CD4-positive, CD25-positive, alpha-beta regulatory T cell (primary cell): Measurements from ENCODE around the gene HNF1B. TPM values are rescaled to one million over a fixed set of nuclear protein-coding genes. Genes with fewer than 3 reads are reported as not detected.

Source experiments
- ATAC-seq, 2 donors: fragments of 150-1000 bp; cut with Tn5 transposase; one replicate each; pipeline ENCODE4 v1.10.0; 2021; ENCODE audit warnings: low read depth in 2 of 2, moderate number of reproducible peaks in 2 of 2, moderate library complexity in 1 of 2
- DNase-seq, 3 donors: peaks; one replicate each; pipeline versions ENCODE4 v3.0.0 to v3.0.0-alpha.2; 2012 to 2022; ENCODE audit warnings: mixed read lengths in 1 of 3
- H3K27ac ChIP-seq: one replicate; pipeline ENCODE4 v1.7.0; 2013; ENCODE audit warnings: mild to moderate bottlenecking, low read length; ENCODE audit not compliant: insufficient read depth, poor library complexity, severe bottlenecking
- H3K27me3 ChIP-seq: one replicate; pipeline ENCODE4 v1.7.0; 2013; ENCODE audit warnings: low read length; ENCODE audit not compliant: control insufficient read depth, insufficient read depth
- H3K36me3 ChIP-seq: one replicate; pipeline ENCODE4 v1.7.0; 2013; ENCODE audit warnings: mild to moderate bottlenecking, low read length, moderate library complexity; ENCODE audit not compliant: control insufficient read depth, insufficient read depth
- H3K4me1 ChIP-seq: 2 replicates; pipeline ENCODE4 v1.7.0; 2013; ENCODE audit warnings: mild to moderate bottlenecking, low read length; ENCODE audit not compliant: insufficient read depth, control insufficient read depth, poor library complexity, severe bottlenecking
- H3K4me3 ChIP-seq: one replicate; pipeline ENCODE4 v1.7.0; 2013; ENCODE audit warnings: low read depth, mild to moderate bottlenecking, low read length, moderate library complexity
- H3K9me3 ChIP-seq, 2 experiments: 1 replicate in 1 of 2; 2 replicates in 1 of 2; pipeline ENCODE4 v1.7.0; 2013; ENCODE audit warnings: low read length in 2 of 2, mild to moderate bottlenecking in 1 of 2, moderate library complexity in 1 of 2; ENCODE audit not compliant: control insufficient read depth in 2 of 2
- H3K27ac Mint-ChIP-seq, 3 donors: one replicate each; pipeline ENCODE4 v1.8.0; 2020 to 2022; ENCODE audit warnings: mild to moderate bottlenecking in 3 of 3, mixed read lengths in 3 of 3, moderate library complexity in 2 of 3
- H3K27me3 Mint-ChIP-seq: one replicate; pipeline ENCODE4 v1.8.0; 2022; ENCODE audit warnings: mild to moderate bottlenecking, mixed read lengths
- H3K36me3 Mint-ChIP-seq: one replicate; pipeline ENCODE4 v1.8.0; 2020; ENCODE audit warnings: mixed read lengths
- H3K4me1 Mint-ChIP-seq, 4 donors: one replicate each; pipeline ENCODE4 v1.8.0; 2020 to 2022; ENCODE audit warnings: mixed read lengths in 4 of 4, mild to moderate bottlenecking in 1 of 4
- H3K4me3 Mint-ChIP-seq, 4 donors: one replicate each; pipeline ENCODE4 v1.8.0; 2020 to 2022; ENCODE audit warnings: mild to moderate bottlenecking in 4 of 4, mixed read lengths in 4 of 4, moderate library complexity in 3 of 4
- H3K9me3 Mint-ChIP-seq, 7 donors: one replicate each; pipeline ENCODE4 v1.8.0; 2020 to 2022; ENCODE audit warnings: mixed read lengths in 7 of 7, mild to moderate bottlenecking in 3 of 7, moderate library complexity in 2 of 7
- polyA plus RNA-seq, 4 donors: library from polyadenylated mRNA; unstranded; fragments of 300-500 nt; fragmentation: Illumina TruSeq; gene quantifications; one replicate each; pipeline ENCODE4 v1.2.3, GENCODE V29; 2021
- total RNA-seq: library from RNA; stranded (reverse); gene quantifications from one replicate; pipeline ENCODE4 v1.2.3, GENCODE V29; 2022

The HNF1B gene, protein sequence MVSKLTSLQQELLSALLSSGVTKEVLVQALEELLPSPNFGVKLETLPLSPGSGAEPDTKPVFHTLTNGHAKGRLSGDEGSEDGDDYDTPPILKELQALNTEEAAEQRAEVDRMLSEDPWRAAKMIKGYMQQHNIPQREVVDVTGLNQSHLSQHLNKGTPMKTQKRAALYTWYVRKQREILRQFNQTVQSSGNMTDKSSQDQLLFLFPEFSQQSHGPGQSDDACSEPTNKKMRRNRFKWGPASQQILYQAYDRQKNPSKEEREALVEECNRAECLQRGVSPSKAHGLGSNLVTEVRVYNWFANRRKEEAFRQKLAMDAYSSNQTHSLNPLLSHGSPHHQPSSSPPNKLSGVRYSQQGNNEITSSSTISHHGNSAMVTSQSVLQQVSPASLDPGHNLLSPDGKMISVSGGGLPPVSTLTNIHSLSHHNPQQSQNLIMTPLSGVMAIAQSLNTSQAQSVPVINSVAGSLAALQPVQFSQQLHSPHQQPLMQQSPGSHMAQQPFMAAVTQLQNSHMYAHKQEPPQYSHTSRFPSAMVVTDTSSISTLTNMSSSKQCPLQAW
- total RNA-seq: not detected
- not detected for polyA plus RNA-seq

DNA sequence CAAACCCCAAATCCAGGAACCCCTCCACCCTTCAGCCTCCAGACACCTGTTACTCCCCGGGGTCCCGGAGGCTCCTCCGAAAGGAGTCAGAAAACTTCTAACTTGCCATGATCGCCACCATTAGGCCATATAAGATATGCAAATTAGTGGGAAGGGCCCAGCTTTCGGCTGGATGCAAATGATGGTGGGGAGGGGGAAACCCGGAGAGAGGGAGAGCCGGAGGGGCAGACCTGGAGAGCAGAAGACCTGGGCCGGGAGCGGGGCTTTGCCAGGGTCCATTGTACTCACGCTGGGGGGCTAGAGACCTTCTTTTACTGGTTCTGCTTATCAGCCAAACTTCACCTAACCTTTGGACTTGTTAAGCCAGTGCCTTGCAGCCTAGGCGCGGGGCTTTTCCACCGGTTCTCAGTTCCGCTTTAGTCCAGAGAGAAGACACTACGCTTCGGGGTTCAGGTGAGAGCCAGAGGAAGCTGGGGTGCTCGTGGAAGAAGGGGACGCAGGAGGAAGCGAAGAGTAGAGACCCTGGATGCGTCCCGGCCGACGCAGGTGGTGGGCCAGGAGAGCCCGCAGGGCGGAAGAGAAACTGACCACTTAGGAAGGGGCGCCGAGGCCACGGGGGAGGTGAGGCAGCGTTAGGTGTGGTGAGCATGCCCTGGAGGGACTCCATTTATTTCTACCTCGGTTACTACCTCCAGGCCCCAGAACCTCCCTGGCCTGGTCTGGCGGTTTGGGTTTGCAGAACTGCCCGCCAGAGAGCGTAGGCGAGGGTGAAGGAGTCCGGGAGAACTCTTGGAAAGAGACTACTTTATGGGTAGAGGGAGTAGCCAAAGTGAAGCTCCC is at the start of gene HNF1B:
Gene HNF1B, minus strand, starts transcription at position 99 of the 840 bp plus-strand sequence. CDS start 175 bp downstream, outside the sequence.
- H3K4me1 ChIP-seq: peaks cover 40% of the 10 kb centered on the region
- no peak within 1 kb of the TSS for H3K27ac Mint-ChIP-seq

DNA sequence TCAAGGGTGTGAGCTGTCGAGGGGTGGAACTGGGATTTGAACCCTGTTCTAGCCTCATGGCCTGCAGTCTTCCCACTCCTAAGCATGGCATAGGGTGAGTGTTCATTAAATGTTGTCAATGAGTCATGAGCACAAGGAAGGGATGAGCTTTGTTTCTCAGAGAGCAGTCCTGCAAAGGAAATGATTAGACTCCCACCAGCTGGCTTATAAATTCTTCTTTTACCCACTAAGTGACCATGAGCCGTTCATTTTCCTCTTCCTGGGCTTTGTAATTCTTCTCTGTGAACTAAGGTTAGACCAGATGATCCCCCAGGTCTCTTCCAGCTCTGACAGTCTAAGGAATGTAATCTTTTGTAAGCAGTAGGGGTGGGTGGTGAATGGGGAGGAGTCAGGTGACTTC is 47.9 kb upstream of the HNF1B start:
- Mint-ChIP-seq H3K27ac (no peak overlapping the region), H3K4me1 (no peaks in the 10 kb centered on the region), H3K9me3 (no peaks in the 10 kb centered on the region), H3K36me3 (peaks cover 3% of the 10 kb centered on the region), H3K27me3 (peaks cover 35% of the 10 kb centered on the region), H3K4me3 (no peak overlapping the region)
- no peaks in the 10 kb centered on the region for H3K36me3 ChIP-seq
- peaks cover 20% of the 10 kb centered on the region for H3K27me3 ChIP-seq
- ATAC-seq (no peak), DNase-seq (no peak)
- H3K4me1 ChIP-seq: no peaks in the 10 kb centered on the region
- H3K27ac ChIP-seq: no peak overlapping the region
- H3K9me3 ChIP-seq: no peaks in the 10 kb centered on the region
- no peak overlapping the region for H3K4me3 ChIP-seq

More for the DNA sequence above, at the start of gene HNF1B:
- DNase-seq: peak in 1 of 3 donors; percentile 8
- H3K27me3 Mint-ChIP-seq: peaks cover 72% of the 10 kb centered on the region
- Histone ChIP-seq H3K9me3 (no peaks in the 10 kb centered on the region), H3K27ac (no peak within 1 kb of the TSS), H3K27me3 (peaks cover 36% of the 10 kb centered on the region), H3K4me3 (no peak within 1 kb of the TSS), H3K36me3 (no peaks in the 10 kb centered on the region)
- peaks cover 0 to 30% (median 14%) of the 10 kb centered on the region in 4 donors for H3K4me1 Mint-ChIP-seq
- peak; percentile 23 to 32 for ATAC-seq
- H3K4me3 Mint-ChIP-seq: peak within 1 kb of the TSS; percentile 27 to 78 (median 52)
- no peaks in the 10 kb centered on the region for H3K36me3 Mint-ChIP-seq
- H3K9me3 Mint-ChIP-seq: peaks cover 0 to 2% (median 0%) of the 10 kb centered on the region in 7 donors

DNA sequence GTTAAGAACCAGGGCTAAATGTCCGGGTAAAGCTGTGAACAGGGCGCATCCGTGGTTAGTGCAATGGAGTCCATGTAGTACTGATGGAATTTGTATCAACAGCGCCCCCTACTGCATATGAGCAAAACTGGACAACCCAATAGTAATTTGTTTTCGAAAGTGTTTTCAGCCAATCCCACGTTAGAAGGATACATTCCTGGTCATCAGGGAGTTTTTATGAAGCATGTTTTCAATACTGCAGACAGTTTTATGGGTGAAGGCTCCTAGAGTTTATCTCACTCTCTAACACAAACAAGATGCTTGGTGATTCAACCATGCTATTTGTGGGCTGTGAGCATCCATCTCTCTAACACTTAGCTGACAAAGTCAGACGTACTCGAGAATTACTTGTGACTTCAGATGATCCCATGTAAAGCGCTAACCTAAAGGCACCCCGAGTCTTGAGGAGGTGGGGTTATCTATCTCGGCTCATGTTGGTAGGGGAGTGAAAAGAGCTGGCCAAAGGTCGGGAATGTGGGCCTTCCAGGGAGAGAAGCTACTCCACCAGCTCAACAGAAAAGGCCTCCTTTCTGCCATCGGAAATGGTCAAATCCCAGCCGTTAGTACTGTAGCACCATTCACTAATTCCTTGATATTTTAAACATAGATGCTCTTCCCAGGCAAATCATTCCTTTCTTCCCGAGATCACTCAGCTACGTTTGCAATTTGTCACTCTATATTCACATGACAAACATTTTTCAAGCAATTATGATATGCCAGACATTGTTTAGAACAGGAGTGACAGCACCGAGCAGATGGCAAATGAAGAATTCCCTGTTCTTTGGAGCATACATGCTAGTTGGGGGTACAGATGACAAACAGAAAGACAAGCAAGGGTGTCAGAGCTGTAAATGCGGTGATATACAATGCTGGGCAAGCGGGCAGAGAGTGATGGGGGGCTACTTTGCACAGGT is 46.9 kb upstream of the HNF1B start:
- ATAC-seq: peak; percentile 36 to 56
- Histone ChIP-seq H3K9me3 (no peaks in the 10 kb centered on the region), H3K36me3 (no peaks in the 10 kb centered on the region), H3K27me3 (peaks cover 21% of the 10 kb centered on the region), H3K4me3 (no peak overlapping the region), H3K27ac (no peak overlapping the region), H3K4me1 (no peaks in the 10 kb centered on the region)
- no peak overlapping the region for H3K27ac Mint-ChIP-seq
- DNase-seq: peak; percentile 10 to 79 (median 53)
- no peak overlapping the region for H3K4me3 Mint-ChIP-seq
- H3K9me3 Mint-ChIP-seq: no peaks in the 10 kb centered on the region
- H3K27me3 Mint-ChIP-seq: peaks cover 29% of the 10 kb centered on the region
- H3K36me3 Mint-ChIP-seq: peaks cover 3% of the 10 kb centered on the region
- no peaks in the 10 kb centered on the region for H3K4me1 Mint-ChIP-seq

DNA sequence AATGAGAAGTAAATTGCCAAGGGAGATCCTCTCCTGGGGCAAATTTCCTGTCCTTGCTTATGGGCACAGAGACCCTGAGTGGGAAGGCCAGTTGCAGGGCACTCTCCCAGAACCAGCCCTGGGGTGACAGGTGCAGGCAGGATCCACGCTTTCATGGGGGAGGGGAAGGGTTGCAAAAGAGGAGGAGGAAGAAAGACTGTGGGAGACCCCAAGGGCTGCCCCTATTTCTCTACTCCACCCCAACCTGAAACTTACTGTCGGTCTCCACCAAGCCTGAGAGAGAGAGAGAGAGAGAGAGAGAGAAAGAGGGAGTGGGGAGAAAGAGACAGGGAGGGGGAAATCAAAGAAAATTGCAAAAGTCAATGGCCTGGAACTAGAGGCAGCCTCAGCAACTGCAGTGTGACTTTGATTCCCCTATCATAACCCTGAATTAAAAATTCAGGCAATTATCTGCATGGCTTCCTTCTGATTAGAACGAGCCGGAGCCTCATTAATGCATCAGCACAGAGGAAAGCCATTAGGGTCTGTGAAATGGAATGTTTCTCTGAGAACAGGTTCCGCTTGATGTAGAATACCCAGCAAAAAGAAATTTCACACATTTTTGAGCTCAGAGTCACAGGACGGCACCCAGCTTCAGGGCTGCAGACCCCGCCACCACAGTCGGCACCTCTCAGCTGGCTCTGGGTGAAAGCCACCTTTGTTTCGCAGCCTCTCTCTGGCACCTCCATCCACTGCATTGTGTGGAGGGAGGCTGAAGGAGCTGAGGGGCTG is 45.1 kb upstream of the HNF1B start:
- Histone ChIP-seq H3K27ac (no peak overlapping the region), H3K9me3 (no peaks in the 10 kb centered on the region), H3K27me3 (peaks cover 23% of the 10 kb centered on the region), H3K36me3 (no peaks in the 10 kb centered on the region), H3K4me1 (no peaks in the 10 kb centered on the region), H3K4me3 (no peak overlapping the region)
- peaks cover 24% of the 10 kb centered on the region for H3K27me3 Mint-ChIP-seq
- H3K4me3 Mint-ChIP-seq: no peak overlapping the region
- DNase-seq: no peak
- ATAC-seq: no peak
- H3K4me1 Mint-ChIP-seq: no peaks in the 10 kb centered on the region
- H3K27ac Mint-ChIP-seq: no peak overlapping the region
- no peaks in the 10 kb centered on the region for H3K9me3 Mint-ChIP-seq
- H3K36me3 Mint-ChIP-seq: peaks cover 3% of the 10 kb centered on the region

DNA sequence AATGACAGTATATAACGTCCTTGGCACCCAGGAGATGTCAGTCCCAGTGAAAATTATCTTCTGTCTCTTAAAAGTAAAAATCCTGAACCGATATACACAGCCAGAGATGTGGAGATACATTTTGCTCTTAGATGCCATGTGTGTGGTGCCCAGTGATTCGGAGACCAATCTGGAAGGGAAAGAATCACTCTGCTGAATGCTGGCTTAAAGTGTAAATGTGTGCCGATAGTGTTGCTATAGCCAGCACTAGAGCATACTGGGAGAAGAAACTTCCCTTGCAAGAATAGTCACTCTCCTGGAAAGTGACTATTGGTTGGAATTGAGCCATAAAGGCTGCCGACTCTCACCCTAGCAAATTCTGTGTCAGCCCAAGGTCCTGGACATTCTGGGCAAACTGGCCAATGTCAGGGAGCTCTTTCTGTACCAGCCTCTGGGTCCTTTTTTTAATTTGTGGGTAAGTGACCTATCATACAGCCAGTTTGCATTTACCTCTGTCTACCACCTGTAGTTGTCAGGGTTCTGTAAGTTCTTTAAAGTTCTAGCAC is 44.2 kb upstream of the HNF1B start:
- Mint-ChIP-seq H3K4me3 (no peak overlapping the region), H3K36me3 (peaks cover 3% of the 10 kb centered on the region), H3K27ac (no peak overlapping the region), H3K27me3 (peaks cover 22% of the 10 kb centered on the region), H3K9me3 (no peaks in the 10 kb centered on the region), H3K4me1 (no peaks in the 10 kb centered on the region)
- DNase-seq (no peak), ATAC-seq (no peak)
- no peaks in the 10 kb centered on the region for H3K36me3 ChIP-seq
- H3K9me3 ChIP-seq: no peaks in the 10 kb centered on the region
- H3K4me1 ChIP-seq: no peaks in the 10 kb centered on the region
- peaks cover 23% of the 10 kb centered on the region for H3K27me3 ChIP-seq
- H3K4me3 ChIP-seq: no peak overlapping the region
- no peak overlapping the region for H3K27ac ChIP-seq

DNA sequence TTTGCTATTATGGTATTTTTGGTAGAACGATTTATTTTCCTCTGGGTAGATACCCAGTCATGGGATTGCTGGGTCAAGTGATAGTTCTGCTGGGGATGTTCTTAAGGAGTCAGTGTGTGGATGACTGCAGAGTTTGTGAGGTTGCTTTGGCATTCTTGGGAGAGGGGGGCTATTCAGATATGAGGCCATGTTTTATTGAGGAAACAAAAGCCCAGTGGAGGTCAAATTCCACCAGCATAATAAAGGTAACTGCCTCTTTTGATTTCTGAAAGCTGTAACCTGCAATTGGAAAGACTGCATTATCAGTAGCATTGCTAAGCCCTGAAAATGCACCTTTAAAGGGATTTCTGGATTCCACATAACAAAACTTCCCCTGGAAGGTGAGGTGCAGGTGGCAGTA is 43.7 kb upstream of the HNF1B start:
- H3K4me1 Mint-ChIP-seq: no peaks in the 10 kb centered on the region
- no peak overlapping the region for H3K27ac ChIP-seq
- no peak overlapping the region for H3K4me3 Mint-ChIP-seq
- H3K27me3 Mint-ChIP-seq: peaks cover 27% of the 10 kb centered on the region
- no peak overlapping the region for H3K27ac Mint-ChIP-seq
- no peaks in the 10 kb centered on the region for H3K4me1 ChIP-seq
- no peak overlapping the region for H3K4me3 ChIP-seq
- no peaks in the 10 kb centered on the region for H3K9me3 Mint-ChIP-seq
- DNase-seq (no peak), ATAC-seq (no peak)
- H3K27me3 ChIP-seq: peaks cover 23% of the 10 kb centered on the region
- no peaks in the 10 kb centered on the region for H3K9me3 ChIP-seq
- no peaks in the 10 kb centered on the region for H3K36me3 ChIP-seq
- H3K36me3 Mint-ChIP-seq: peaks cover 3% of the 10 kb centered on the region
